ENCODE data around the gene RNF213. TPM values are rescaled to one million over a fixed set of nuclear protein-coding genes. Genes with fewer than 3 reads are reported as not detected.

RNF213 gene
- total and polyA plus RNA-seq, 7 donors = 7.8 to 138 (median 50.4) TPM

DNA sequence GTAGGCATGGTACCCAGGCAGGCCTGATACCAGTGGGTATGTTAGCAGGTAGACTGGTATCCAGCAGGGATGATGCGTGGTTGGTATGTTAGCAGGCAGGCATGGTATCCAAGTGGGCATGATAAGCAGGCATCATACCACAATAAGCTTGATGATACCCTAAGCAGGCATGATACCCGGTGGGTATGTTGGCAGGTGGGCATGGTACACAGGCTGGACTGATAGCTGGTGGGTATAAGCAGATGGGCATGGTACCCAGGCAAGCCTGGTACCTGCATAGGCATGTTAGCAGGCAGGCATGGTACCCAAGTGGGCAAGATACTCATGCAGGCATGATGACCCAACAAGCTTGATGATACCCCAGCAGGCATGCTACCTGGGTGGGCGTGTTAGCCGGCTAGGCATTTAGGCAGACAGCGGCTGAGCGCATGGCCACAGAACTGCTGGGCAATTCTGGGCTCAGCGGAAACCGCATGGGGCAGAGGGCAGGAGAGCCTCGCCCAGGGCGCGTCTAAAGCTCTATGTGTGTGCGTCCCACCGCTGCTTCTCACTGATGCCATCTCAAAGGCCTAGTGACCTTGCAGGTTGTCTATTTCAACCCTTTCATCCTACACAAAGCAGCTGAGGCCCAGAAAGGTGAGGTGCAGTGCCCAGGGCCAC, 42.8 kb upstream of the RNF213 start:
- 88 to 94% methylated on average over 13 of the region's 13 CpGs for WGBS, 2 donors
- Histone ChIP-seq H3K36me3 (peaks cover 0 to 44% (median 8%) of the 10 kb centered on the region in 4 donors), H3K27me3 (no peaks in the 10 kb centered on the region), H3K27ac (no peak overlapping the region), H3K4me3 (no peak overlapping the region), H3K9me3 (no peaks in the 10 kb centered on the region), H3K4me1 (peaks cover 0 to 26% (median 21%) of the 10 kb centered on the region in 4 donors)
- TF ChIP-seq, protein P1, sequence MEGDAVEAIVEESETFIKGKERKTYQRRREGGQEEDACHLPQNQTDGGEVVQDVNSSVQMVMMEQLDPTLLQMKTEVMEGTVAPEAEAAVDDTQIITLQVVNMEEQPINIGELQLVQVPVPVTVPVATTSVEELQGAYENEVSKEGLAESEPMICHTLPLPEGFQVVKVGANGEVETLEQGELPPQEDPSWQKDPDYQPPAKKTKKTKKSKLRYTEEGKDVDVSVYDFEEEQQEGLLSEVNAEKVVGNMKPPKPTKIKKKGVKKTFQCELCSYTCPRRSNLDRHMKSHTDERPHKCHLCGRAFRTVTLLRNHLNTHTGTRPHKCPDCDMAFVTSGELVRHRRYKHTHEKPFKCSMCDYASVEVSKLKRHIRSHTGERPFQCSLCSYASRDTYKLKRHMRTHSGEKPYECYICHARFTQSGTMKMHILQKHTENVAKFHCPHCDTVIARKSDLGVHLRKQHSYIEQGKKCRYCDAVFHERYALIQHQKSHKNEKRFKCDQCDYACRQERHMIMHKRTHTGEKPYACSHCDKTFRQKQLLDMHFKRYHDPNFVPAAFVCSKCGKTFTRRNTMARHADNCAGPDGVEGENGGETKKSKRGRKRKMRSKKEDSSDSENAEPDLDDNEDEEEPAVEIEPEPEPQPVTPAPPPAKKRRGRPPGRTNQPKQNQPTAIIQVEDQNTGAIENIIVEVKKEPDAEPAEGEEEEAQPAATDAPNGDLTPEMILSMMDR (IDR thresholded peaks at IDR 0.05) = no peak
- TF ChIP-seq POLR2A (IDR thresholded peaks at IDR 0.05) = no peak
- DNase-seq = no peak
- intact Hi-C loops (cut with DNase I) = no loop called here

DNA sequence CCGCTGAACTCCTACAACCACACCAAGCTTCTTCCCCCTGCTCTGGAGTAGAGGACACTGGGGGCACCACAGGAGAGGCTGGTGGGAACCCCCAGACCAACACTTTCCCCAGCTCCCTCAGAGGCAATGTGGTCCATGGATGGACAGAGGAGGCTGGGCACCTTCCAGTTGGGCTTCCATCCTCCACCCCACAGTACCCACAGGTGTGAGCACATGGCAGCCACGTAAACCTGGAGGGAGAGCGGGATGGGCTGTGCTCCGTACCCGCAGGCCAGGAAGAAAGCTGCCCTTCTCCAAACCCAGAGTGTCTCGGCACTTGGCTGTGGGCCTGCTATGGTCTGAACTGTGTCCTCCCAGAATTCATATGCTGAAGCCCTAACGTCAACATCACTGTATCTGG, 42.3 kb upstream of the RNF213 start:
- Histone ChIP-seq H3K27me3 (no peaks in the 10 kb centered on the region), H3K27ac (peak overlapping the region in 1 of 4 donors; percentile 89), H3K9me3 (no peaks in the 10 kb centered on the region), H3K4me1 (peaks cover 0 to 26% (median 21%) of the 10 kb centered on the region in 4 donors), H3K36me3 (peaks cover 0 to 42% (median 8%) of the 10 kb centered on the region in 4 donors), H3K4me3 (no peak overlapping the region)
- no peak for DNase-seq
- TF ChIP-seq POLR2A (IDR thresholded peaks at IDR 0.05) = no peak
- no peak for TF ChIP-seq POLR2AphosphoS5 (IDR thresholded peaks at IDR 0.05)
- TF ChIP-seq, protein P1 (IDR thresholded peaks at IDR 0.05) = no peak
- no peak for TF ChIP-seq EP300 (IDR thresholded peaks at IDR 0.05)
- intact Hi-C loops (cut with DNase I) = no loop called here
- WGBS, 2 donors = 87 to 92% methylated on average over 7 of the region's 7 CpGs

DNA sequence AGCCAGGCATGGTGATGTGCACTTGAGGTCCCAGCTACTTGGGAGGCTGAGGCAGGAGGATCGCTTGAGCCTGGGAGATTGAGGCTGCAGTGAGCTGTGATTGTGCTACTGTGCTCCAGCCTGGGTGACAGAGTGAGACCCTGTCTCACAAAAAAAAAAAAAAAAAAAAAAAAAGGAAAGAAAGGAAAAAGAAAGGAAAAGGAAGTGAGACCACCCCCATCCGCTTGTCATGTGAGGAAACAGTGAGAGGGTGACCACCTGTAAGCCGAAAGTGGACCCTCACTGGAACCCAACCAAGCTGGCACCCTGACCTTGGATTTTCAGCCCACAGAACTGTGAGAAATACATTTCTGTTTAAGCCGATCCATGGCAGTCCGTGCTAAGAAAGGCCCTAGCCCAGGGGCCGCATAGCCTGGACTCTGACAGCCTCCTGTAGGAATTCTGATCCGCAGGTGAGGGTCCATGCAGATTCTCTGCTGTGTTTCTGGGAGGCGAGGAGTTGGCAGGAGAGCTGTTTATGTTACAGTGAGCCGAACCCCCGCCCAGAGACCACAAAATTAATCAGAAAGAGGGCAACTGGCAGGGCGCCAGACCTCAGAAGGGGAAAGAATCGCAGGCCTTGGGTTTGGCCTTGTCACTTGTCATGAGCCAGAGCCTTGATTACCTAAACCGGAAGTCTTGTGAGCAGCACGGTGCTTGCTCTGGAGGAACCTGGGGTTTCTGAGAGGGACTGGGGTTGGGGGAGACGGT, 41.5 kb upstream of the RNF213 start:
- DNase-seq = peak; percentile 89
- TF ChIP-seq, protein P1 (IDR thresholded peaks at IDR 0.05) = no peak
- TF ChIP-seq POLR2AphosphoS5 (IDR thresholded peaks at IDR 0.05) = peak in 3 of 4 donors; percentile 19 to 68 (median 26)
- TF ChIP-seq EP300 (IDR thresholded peaks at IDR 0.05) = peak in 1 of 4 donors; percentile 20
- TF ChIP-seq POLR2A (IDR thresholded peaks at IDR 0.05) = no peak
- intact Hi-C loops (cut with DNase I) = no loop called here
- Histone ChIP-seq H3K4me3 (peak overlapping the region; percentile 83 to 100 (median 96)), H3K4me1 (peaks cover 0 to 26% (median 21%) of the 10 kb centered on the region in 4 donors), H3K27ac (peak overlapping the region; percentile 79 to 89 (median 88)), H3K36me3 (peaks cover 0 to 35% (median 5%) of the 10 kb centered on the region in 4 donors), H3K9me3 (no peaks in the 10 kb centered on the region), H3K27me3 (no peaks in the 10 kb centered on the region)
- whole genome bisulfite sequencing, 2 donors = 26 to 38% methylated on average over 15 of the region's 15 CpGs

GRCh38 chr17:80219763-80220053, 40.9 kb upstream of the RNF213 start:
- Histone ChIP-seq H3K36me3 (peaks cover 0 to 31% (median 2%) of the 10 kb centered on the region in 4 donors), H3K4me1 (peaks cover 0 to 26% (median 21%) of the 10 kb centered on the region in 4 donors), H3K4me3 (peak overlapping the region; percentile 83 to 100 (median 96)), H3K27me3 (no peaks in the 10 kb centered on the region), H3K27ac (peak overlapping the region; percentile 79 to 89 (median 88)), H3K9me3 (no peaks in the 10 kb centered on the region)
- intact Hi-C loops (cut with DNase I) = loop anchor here (2.0 to 5.0 kb wide), 3 partner anchors 43 to 117 kb away; partner anchors contain the start of genes EIF4A3, GAA and RNF213
- DNase-seq = no peak
- TF ChIP-seq EP300 (IDR thresholded peaks at IDR 0.05) (no peak), POLR2A (IDR thresholded peaks at IDR 0.05) (no peak), POLR2AphosphoS5 (IDR thresholded peaks at IDR 0.05) (no peak)
- TF ChIP-seq, protein P1 (IDR thresholded peaks at IDR 0.05) = no peak
- 1% methylated on average over 5 of the region's 5 CpGs for WGBS, 2 donors
